Muscle of arm (tissue), 12 donors: ENCODE results near the gene GCK. TPM values are rescaled to one million over a fixed set of nuclear protein-coding genes. Genes with fewer than 3 reads are reported as not detected.

Experiments
- DNase-seq: peaks from one replicate; pipeline ENCODE4 v3.0.0-alpha.2; 2013
- polyA plus RNA-seq, 12 donors: library from polyadenylated mRNA; unstranded; fragments of 120-200 nt; gene quantifications; one replicate each; pipeline ENCODE4 v1.2.1, GENCODE V29; 2013; ENCODE audit not compliant: insufficient read length in 12 of 12

Gene GCK
- polyA plus RNA-seq, 12 donors = 1.7 to 5.7 (median 3.8) TPM; not detected in 2

DNA sequence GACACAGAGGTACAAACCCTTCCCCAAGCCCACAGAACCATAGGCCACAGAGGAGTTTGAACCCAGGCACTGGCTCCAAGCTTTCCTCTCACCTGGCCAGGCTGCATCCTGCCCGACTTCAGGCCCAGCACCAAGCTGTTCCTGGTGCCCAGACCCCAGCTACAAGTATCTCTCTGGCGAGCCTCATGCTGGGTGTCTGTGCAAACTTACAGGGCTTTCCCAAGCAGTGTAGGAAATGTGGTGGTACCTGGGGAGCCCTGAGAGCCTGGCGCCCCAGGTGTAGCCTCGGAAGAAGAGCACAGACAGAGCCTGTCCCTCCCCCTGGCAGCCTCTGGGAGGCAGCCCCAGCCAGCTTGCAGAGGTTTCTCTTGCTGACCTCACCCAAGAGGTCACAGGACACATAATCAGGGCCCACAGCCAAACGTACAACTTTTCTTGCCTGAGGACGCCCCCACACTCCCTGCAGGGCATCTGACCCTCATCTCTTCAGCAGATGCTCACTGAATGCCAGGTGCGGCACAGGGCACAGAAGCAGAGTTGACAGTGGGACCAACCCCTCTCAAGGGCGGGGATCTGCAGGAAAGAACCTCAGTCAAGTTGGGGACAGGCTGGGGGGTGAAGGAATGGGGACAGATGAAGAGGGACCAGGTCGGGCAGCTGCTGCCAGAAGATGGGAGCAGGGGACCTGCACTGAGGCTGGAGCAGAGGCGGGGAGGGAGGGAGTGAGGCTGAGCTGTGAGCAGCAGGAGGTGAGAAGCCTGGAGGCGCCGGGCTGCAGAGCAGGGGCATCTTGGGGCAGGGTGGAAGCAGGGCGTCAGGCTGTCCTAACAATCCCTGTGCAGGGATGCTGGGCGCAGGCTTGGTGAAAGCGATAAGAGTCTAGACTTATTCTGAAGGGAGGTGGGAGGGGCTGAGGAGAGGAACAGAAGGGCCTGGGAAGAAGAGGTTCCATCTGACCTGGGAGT lies 31.8 kb downstream of the GCK start:
- DNase-seq = no peak

DNA sequence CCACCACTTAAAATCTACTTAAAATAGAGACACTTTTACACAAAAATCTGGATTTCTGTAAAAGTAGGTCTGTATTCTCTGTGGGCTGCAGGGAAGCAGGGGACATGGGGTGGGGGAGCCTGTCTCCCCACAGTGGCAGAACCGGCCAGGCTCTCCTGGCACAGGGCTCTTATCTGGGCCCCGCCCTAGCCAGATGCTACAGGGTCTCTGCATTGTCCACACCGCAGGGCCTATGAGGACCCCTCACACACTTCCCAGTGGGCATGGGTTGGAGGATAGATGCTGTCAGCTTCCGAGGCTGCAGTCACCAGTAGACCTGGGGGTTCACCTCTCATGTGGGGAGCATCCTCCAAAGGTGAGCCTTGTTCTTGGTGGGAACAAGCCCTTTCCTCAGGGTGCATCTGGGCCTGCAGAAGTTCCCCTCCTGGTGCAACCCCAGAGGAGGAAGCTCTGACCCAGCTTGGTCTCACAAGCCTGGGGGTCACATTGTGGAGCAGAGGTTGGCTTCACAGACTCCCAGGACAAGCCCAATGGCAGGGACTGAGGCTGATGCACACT lies 32.7 kb downstream of the GCK start:
- DNase-seq = no peak

DNA sequence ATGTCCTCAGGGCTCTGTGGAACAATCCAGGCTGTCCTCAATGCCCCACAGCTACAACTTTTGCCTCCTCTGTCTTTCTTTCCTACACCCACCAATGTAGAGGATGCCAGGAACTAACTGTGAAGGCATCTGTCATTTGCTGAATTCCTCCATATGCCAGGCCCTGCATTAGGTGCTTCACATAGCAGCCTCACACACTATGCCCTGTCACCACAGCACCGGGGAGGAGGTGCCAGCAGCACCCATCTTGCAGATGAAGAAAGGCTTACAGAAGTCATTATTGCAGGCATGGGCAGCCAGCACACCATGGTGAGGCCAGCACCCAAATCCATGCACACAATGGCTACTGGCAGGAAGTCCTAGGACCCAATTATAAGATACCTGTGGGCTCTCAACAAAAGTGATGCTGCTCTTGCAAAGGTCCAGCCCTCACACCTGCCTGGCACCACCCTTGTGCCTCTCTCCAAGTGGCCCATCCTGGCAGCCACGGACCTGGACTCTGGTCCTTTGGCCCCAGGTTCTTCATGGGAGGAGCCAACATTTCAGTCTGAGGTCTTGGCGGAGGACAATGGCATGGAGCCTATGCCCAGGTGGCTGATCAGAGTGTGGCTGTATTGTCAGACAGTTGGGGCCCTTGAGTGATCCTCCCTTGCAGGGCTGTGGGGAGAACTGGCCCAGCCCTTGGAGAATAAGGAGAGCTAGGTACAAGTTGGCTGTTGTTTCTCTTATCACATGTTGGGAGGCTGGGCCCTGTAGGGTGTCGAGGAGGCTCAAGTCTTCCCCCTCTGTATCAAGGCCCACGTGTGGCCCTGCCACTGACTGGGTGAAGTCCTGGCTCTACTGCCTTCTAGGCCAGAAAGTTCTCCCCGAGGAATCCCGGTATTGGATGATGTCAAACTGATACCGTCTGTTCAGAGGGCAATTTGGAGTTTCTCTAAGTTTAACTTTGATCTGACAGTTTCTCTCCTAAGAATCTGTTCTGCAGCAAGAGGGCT lies 33.8 kb downstream of the GCK start:
- no peak for DNase-seq

- DNase-seq = no peak
Measured at GRCh38 chr7:44154703-44155102, 34.5 kb downstream of the GCK start.

- no peak for DNase-seq
Measured at GRCh38 chr7:44153948-44154335, 35.3 kb downstream of the GCK start.

GRCh38 chr7:44152971-44153947 lies 36.0 kb downstream of the GCK start:
- no peak for DNase-seq

- no peak for DNase-seq
Measured at GRCh38 chr7:44151956-44152355, 37.3 kb downstream of the GCK start.

GRCh38 chr7:44150966-44151941 lies 38.0 kb downstream of the GCK start:
- no peak for DNase-seq

- DNase-seq = peak; percentile 28
Measured at GRCh38 chr7:44150466-44150832, 38.8 kb downstream of the GCK start.

DNA sequence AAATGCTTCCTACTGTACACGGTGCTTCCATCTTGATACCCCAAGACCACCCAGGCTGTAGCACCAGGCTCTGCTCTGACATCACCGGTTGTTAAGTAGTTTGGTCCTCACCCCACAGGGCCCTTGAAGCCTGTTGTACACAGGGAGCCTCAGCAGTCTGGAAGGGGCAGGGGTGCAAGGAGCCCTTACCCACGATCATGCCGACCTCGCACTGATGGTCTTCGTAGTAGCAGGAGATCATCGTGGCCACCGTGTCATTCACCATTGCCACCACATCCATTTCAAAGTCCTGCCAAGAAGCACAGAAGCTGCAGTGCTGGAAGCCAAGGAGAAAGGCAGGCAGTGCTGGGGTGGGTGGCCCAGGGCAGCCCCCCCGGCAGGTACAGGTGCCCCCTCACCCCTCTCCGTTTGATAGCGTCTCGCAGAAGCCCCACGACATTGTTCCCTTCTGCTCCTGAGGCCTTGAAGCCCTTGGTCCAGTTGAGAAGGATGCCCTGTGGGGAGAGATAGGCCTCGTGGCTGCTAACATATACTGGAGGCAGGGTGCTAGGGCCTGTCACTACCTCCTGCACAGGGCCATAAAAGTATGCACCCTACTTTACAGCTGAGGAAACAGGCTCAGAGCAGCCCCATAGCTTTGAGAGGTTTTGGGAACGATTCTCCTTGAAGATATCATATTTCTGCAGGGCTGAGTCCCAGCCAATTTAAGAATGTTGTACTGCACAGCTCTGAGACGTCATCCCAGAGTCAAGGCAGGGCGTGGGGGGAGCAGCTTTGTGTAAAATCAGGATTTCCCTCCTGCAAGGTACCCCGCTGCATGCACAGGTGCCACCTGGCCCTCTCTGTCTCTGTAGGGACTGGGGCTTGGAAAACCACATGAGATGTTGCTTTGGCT lies 39.4 kb downstream of the GCK start:
- DNase-seq = peak; percentile 61

DNA sequence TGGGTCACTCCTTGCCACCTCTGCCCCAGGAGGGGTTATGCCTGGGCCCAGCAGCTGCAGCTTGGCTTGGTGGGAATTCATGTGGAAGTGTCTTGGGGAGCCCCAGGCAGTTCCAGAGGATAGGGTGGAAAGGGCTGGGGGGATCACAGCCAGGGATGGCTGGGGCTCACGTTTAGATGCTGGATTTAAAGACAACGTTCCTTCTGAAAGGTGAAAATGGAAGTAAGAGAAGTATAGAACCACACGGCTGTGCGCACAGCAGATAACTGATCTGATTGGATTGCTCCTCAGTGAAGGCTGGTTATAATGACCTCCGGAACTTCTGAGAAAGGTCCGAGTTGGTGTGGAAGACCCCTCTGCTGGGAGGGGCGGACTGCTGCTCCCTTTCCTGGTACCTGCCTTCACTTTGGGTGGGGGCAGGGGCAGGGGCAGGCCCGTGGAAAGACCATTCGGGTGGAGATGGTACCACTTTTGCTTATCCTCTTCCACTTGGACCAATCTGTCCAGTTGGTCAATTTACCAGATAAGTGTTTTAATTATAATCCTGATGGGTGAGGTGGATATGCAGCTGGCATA lies 40.2 kb downstream of the GCK start:
- no peak for DNase-seq

GRCh38 chr7:44148166-44148565 lies 41.1 kb downstream of the GCK start:
- DNase-seq = no peak

GRCh38 chr7:44147026-44147991 lies 41.9 kb downstream of the GCK start:
- peak; percentile 53 for DNase-seq

DNA sequence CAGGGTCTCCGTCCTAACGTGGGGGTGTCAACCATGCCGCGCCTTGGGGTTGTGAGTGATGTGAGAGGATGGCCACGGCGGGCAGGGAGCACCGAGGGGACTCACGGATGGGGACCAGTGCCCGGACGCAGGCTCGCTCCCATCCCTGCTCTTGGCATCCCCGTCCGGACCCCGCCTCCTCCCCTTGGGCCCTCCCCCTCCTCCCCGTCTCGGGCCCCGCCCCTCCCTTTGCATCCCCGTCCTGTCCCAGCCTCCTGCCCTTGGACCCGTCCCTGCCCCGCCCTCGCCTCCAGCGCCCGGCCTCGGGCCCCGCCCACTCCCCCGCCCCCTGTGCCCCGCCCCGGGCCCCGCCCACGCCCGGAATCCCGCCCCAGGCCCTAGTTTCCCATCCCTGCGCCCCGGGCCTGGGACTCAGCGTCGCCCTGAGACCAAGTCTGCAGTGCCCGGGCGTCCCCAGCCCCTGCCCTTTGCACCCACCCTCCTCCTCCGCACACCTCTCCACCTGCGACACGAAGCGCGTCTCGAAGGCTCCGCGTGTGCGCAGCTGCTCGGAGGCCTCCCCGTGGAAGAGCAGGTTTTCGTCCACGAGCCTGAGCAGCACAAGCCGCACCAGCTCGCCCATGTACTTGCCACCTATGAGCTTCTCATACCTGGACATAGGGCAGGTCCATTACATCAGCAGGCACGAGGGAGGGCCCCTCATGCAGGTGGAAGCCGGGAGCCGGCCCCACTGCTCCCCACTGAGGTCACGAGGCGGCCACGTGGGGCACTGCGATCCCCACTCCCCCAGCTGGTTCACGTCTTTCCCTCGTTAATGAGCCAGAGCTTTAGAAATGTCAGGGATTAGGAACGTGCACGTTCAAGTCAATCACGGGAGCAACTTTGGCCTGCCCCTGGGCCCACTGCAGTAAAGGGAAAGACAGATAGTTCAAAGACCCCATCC lies 43.0 kb downstream of the GCK start:
- DNase-seq = peak; percentile 57

DNA sequence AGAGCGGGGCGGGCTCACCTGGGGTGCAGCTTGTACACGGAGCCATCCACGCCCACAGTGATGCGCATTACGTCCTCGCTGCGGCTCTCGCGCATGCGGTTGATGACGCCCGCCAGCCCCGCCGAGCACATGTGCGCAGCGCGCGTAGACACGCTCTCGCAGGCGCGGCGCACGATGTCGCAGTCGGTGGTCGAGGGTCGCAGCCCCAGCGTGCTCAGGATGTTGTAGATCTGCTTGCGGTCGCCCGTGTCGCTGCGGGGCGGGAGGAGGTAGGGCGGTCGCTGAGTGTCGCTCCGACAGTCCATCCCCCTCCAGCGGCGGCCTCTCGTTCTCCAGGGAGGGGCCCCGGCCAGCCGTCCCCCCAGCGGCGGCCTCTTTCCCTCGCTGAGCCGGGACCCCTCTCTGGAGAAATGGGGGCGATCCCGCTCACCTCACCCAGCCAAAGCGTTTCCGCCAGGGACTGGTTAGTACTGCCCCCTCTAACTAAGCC lies 43.7 kb downstream of the GCK start:
- DNase-seq = no peak
